ENCODE measurements around the gene NGFR.

NGFR gene

DNA sequence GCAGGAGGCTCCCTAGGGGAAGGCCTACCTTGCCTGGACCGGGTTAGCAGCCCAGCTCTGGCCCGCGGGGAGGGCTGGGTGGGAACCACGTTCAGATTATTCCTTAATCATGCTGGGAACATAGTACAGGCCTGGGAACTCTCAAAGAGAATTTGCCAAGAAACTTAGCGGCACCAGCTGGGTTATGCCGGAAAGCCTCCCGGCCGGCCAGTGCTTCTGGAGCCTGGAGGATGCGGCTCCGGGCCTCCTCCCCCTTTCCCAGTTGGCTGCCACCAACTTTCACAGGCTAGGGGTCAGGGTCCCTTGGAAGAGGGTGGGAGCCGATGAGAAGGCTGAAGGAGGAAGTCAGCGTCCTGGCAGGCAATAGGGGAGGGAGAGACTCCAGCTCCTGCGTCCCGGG lies 10.8 kb downstream of the NGFR start:
- Histone ChIP-seq H3K9me3 (no peaks in the 10 kb centered on the region), H3K27me3 (no peaks in the 10 kb centered on the region), H3K4me1 (peaks cover 10% of the 10 kb centered on the region), H3K36me3 (no peaks in the 10 kb centered on the region), H3K4me3 (ENCODE audit: low read depth, low read length) (no peak overlapping the region)
- no peak for DNase-seq
- TF ChIP-seq, protein P1, sequence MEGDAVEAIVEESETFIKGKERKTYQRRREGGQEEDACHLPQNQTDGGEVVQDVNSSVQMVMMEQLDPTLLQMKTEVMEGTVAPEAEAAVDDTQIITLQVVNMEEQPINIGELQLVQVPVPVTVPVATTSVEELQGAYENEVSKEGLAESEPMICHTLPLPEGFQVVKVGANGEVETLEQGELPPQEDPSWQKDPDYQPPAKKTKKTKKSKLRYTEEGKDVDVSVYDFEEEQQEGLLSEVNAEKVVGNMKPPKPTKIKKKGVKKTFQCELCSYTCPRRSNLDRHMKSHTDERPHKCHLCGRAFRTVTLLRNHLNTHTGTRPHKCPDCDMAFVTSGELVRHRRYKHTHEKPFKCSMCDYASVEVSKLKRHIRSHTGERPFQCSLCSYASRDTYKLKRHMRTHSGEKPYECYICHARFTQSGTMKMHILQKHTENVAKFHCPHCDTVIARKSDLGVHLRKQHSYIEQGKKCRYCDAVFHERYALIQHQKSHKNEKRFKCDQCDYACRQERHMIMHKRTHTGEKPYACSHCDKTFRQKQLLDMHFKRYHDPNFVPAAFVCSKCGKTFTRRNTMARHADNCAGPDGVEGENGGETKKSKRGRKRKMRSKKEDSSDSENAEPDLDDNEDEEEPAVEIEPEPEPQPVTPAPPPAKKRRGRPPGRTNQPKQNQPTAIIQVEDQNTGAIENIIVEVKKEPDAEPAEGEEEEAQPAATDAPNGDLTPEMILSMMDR (IDR thresholded peaks at IDR 0.05; ENCODE audit: low read depth, low read length) = no peak

DNA sequence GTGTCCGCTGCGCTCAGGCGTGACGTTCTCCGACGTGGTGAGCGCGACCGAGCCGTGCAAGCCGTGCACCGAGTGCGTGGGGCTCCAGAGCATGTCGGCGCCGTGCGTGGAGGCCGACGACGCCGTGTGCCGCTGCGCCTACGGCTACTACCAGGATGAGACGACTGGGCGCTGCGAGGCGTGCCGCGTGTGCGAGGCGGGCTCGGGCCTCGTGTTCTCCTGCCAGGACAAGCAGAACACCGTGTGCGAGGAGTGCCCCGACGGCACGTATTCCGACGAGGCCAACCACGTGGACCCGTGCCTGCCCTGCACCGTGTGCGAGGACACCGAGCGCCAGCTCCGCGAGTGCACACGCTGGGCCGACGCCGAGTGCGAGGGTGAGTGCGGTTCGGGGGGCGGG lies 11.2 kb downstream of the NGFR start:
- TF ChIP-seq, protein P1 (IDR thresholded peaks at IDR 0.05; ENCODE audit: low read depth, low read length) = no peak
- no peak overlapping the region for H3K4me3 ChIP-seq (ENCODE audit: low read depth, low read length)
- no peaks in the 10 kb centered on the region for H3K36me3 ChIP-seq
- no peak for DNase-seq
- H3K27me3 ChIP-seq = no peaks in the 10 kb centered on the region
- H3K4me1 ChIP-seq = peaks cover 10% of the 10 kb centered on the region
- H3K9me3 ChIP-seq = no peaks in the 10 kb centered on the region

DNA sequence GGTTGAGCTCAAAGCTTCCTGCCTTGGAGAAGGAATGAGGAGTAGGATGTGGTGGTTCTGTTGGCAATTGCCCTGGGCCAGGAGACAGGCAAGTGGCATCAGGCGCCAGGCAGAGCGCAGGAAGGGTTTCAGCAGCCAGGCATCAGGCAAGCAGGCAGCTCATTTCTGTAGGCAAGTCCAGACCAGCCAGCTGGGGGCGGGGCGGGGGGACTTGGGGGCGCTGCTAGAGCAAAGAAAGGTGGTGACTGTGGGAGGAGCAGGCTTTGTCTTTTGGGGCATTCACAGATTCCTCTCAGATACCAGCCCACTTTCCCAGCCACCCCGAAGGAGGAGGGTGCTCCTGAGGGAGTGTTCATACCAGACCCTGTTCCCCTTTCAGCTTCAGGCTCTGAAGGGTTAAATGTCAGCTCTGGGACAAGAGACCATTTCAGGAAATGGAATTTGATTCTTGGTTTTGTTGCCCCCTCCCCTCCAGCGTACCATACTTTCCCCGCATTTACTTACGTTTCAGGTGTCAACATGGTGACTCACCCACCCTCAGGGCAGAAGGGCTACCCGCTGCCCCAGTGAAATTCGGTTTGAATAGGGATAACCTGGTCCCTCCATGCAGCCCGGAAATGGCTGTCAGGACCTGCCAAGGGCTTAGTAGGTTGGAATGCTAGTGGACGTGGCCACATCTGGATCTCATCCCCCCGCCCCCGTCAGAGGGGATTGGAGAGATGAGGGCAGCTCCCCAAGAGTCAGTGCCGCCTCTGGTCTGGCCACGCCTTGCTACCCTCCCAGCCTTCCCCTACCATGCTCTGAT lies 13.2 kb downstream of the NGFR start:
- TF ChIP-seq, protein P1 (IDR thresholded peaks at IDR 0.05; ENCODE audit: low read depth, low read length) = no peak
- Histone ChIP-seq H3K4me3 (ENCODE audit: low read depth, low read length) (no peak overlapping the region), H3K4me1 (peaks cover 10% of the 10 kb centered on the region), H3K27me3 (no peaks in the 10 kb centered on the region), H3K9me3 (no peaks in the 10 kb centered on the region), H3K36me3 (no peaks in the 10 kb centered on the region)
- no peak for DNase-seq

DNA sequence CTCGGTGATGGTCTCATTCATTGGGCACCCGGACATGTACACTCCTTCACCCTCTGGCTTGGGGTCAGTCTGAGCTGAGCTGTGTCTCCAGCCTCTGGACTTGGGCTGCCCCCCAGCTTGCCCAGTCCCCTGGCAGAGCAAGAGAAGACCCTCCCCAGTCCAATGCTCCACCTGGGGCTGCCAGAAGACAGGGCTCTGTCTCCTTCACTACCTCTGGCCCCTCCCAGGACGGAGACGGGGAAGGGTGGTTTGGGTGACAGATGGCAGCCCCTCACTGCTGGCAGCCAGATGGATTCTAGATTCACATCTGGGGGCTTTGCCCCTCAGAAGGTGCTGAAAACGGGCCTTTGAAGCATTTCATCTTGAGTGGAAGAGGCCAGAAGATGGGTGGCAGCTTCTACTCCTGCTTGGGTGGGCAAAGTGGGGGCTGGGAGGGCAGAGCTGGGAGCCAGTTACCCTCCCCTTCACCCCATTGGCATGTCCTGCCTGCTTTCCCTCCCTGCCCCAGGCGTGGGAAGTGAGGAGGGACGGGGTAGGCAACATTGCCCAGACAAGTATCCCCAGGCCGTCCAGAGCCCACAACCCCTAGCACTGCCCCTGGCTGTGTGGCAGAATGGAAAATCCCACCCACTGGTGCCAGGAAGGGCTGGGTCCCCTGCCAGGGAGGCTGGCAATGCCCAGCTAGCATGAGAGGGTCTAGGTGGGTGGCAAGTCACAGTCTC lies 13.9 kb downstream of the NGFR start:
- no peak overlapping the region for H3K4me3 ChIP-seq (ENCODE audit: low read depth, low read length)
- no peaks in the 10 kb centered on the region for H3K27me3 ChIP-seq
- H3K4me1 ChIP-seq = peaks cover 14% of the 10 kb centered on the region
- DNase-seq = no peak
- TF ChIP-seq, protein P1 (IDR thresholded peaks at IDR 0.05; ENCODE audit: low read depth, low read length) = no peak
- H3K36me3 ChIP-seq = no peaks in the 10 kb centered on the region
- no peaks in the 10 kb centered on the region for H3K9me3 ChIP-seq

DNA sequence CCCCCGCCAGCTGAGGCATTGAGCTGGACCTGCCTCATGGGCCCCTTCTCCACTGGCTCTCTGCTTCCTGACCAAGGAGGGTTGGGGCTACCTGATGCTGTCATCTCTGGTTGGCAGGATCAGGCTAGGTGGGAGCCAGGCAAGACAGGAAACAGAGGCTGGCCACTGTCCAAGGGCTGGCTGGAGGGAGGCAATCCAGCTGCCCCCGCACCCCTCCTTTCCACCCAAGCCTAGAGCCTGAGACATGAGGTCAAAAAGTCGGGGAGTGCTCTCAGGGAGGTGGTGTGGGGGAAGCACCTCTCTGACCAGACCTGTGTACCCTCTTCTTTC lies 14.5 kb downstream of the NGFR start:
- H3K4me3 ChIP-seq (ENCODE audit: low read depth, low read length) = no peak overlapping the region
- peaks cover 17% of the 10 kb centered on the region for H3K4me1 ChIP-seq
- H3K36me3 ChIP-seq = no peaks in the 10 kb centered on the region
- DNase-seq = no peak
- TF ChIP-seq, protein P1 (IDR thresholded peaks at IDR 0.05; ENCODE audit: low read depth, low read length) = no peak
- H3K9me3 ChIP-seq = no peaks in the 10 kb centered on the region
- no peaks in the 10 kb centered on the region for H3K27me3 ChIP-seq
